ENCODE results near the gene LRIG1. TPM values are rescaled to one million over a fixed set of nuclear protein-coding genes. Genes with fewer than 3 reads are reported as not detected.

LRIG1 gene
- total and polyA plus RNA-seq, 10 of the 15 experiments (the other 5 are each of a cell fraction or from before 2014, with no cell fraction given), result 0.84 to 16.4 (median 8.1) TPM

GRCh38 chr3:66407611-66408218 is 93.1 kb downstream of the LRIG1 start (continued):
- TF ChIP-seq EZH2 (IDR thresholded peaks at IDR 0.05; ENCODE audit: borderline replicate concordance, control insufficient read depth, low read depth, low read length) (no peak), TAF1 (IDR thresholded peaks at IDR 0.05; ENCODE audit: borderline replicate concordance, low read depth, low read length) (no peak), SP1 (IDR thresholded peaks at IDR 0.05; ENCODE audit: low read depth, low read length) (no peak), BRCA1 (IDR thresholded peaks at IDR 0.05; ENCODE audit: low read depth, low read length) (no peak), GATAD2B (conservative IDR thresholded peaks at IDR 0.05; ENCODE audit: low read depth) (no peak), CHD4 (IDR thresholded peaks at IDR 0.05) (no peak)

DNA sequence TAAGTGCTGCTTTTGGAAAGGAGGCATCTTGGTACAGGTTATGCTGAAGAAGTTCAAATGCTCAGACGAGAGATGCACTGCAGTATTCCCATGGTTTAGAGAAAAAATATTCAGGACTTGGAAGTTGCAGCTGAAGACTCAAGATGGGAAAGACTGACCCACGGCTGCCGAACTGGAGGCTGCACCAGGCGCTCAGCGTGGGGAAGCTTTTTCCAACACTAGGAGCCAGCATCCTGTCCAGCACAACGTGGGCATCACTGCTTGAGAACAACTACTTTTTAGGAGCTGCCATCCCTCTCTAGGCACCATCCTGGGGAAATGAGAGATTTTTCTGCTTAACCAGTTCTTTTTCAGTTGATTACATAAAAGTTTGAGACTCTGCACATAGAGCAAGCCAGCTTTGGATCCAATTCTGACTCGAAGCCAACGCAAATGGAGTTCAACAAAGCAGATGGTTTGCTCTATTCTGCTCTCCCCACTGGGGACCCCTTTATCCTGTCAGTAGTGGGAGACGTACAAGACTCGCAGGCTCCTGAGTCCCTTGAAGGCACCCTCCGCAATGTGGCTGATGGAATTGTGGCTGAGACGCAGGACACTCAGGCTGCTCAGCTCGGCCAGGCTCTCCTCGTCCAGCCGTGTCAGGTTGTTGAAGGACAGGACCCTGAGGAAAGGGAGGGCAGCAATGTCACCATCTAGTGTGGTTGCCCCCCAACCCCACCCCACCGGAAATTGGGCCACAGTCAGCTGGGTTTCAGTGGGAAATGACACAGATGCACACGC is 93.8 kb downstream of the LRIG1 start:
- H4K20me1 ChIP-seq (ENCODE audit: control insufficient read depth, insufficient read depth), result no peaks in the 10 kb centered on the region
- ChIA-PET RAD21 (ENCODE audit: unreplicated experiment) (interaction anchor here (0.8 to 3.3 kb wide), 10 partner anchors 13 to 415 kb away, joined by 3 to 23 read pairs (median 4); no protein-coding TSS in a partner anchor), SMC1A (ENCODE audit: uncharacterized antibody, unreplicated experiment) (interaction anchor here (1.0 to 5.3 kb wide), 12 partner anchors 13 to 415 kb away, joined by 3 to 29 read pairs (median 8); no protein-coding TSS in a partner anchor), CTCF (interaction anchor here (0.7 to 10.7 kb wide), 30 partner anchors 9 to 422 kb away, joined by 3 to 149 read pairs (median 5); no protein-coding TSS in a partner anchor), POLR2A (no interaction called here)
- FAIRE-seq, result no peak
- no TSS peak for BruUV-seq (replicated peaks)
- 67% methylated on average over 17 of the region's 17 CpGs for WGBS (ENCODE audit: insufficient coverage, insufficient replicate concordance, low lambda C conversion rate, missing lambda C conversion rate)
- ATAC-seq, result no peak
- H3K9ac ChIP-seq (ENCODE audit: control insufficient read depth, insufficient read depth, low read length), result no peak overlapping the region
- H3K4me3 ChIP-seq, result no peak overlapping the region
- H3K4me2 ChIP-seq (ENCODE audit: control insufficient read depth, insufficient read depth), result no peak overlapping the region
- no peaks in the 10 kb centered on the region for H3K4me1 ChIP-seq (ENCODE audit: control insufficient read depth, insufficient read depth, low read length)
- no peak overlapping the region for H2AFZ ChIP-seq (ENCODE audit: control insufficient read depth, low read depth, low read length)
- no peaks in the 10 kb centered on the region; a peak in 1 of 4 replicates for H3K36me3 ChIP-seq (ENCODE audit: control insufficient read depth in 2 of 2, insufficient read depth in 2 of 2, low read length in 1 of 2)
- H3K27me3 ChIP-seq (replicated peaks in 1 of 2; ENCODE audit: control insufficient read depth in 2 of 2, insufficient read depth in 2 of 2, low read length in 1 of 2), result no peaks in the 10 kb centered on the region; a peak in 1 of 4 replicates
- in situ Hi-C loops (cut with MboI) (loop anchor here (5.0 kb wide), 1 partner anchor 410 kb away; no protein-coding TSS in a partner anchor), intact Hi-C loops (cut with micrococcal nuclease; ENCODE audit: unreplicated experiment) (loop anchor here (1.0 to 5.0 kb wide), 2 partner anchors 130 to 409 kb away; no protein-coding TSS in a partner anchor)
- H3K9me3 ChIP-seq (replicated peaks; ENCODE audit: control insufficient read depth, insufficient read depth, low read length), result no peaks in the 10 kb centered on the region
- TF ChIP-seq SMAD5 (IDR thresholded peaks at IDR 0.05; ENCODE audit: low read depth) (no peak), SMAD1 (IDR thresholded peaks at IDR 0.05; ENCODE audit: low read depth, partially characterized antibody) (no peak), ZSCAN29 (IDR thresholded peaks at IDR 0.05) (no peak), MYC (IDR thresholded peaks at IDR 0.05; ENCODE audit: insufficient read depth, insufficient read length, insufficient replicate concordance, low read length, severe bottlenecking) (no peak), WRNIP1 (IDR thresholded peaks at IDR 0.05; ENCODE audit: borderline replicate concordance, low read depth, low read length) (no peak), SRF (IDR thresholded peaks at IDR 0.05; ENCODE audit: low read depth in 2 of 2, low read length in 2 of 2) (no peak), JUNB (IDR thresholded peaks at IDR 0.05) (no peak), MEF2A (IDR thresholded peaks at IDR 0.05; ENCODE audit: insufficient read depth, low read depth, low read length) (no peak), EP300 (IDR thresholded peaks at IDR 0.05; ENCODE audit: borderline replicate concordance in 1 of 2, control insufficient read depth in 1 of 2, low read depth in 2 of 2, low read length in 2 of 2) (no peak), ELK1 (IDR thresholded peaks at IDR 0.05; ENCODE audit: low read depth, low read length) (no peak), ZNF207 (IDR thresholded peaks at IDR 0.05; ENCODE audit: borderline replicate concordance) (no peak)
- TF ChIP-seq, protein P1, sequence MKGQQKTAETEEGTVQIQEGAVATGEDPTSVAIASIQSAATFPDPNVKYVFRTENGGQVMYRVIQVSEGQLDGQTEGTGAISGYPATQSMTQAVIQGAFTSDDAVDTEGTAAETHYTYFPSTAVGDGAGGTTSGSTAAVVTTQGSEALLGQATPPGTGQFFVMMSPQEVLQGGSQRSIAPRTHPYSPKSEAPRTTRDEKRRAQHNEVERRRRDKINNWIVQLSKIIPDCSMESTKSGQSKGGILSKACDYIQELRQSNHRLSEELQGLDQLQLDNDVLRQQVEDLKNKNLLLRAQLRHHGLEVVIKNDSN (IDR thresholded peaks at IDR 0.05; ENCODE audit: borderline replicate concordance, extremely low read length, insufficient read depth, low read depth, low read length), result no peak
- no peak overlapping the region for H3K27ac ChIP-seq (ENCODE audit: control insufficient read depth, insufficient read depth)
- DNase-seq (ENCODE audit: low read depth, low spot score), result no peak
- H3K79me2 ChIP-seq (ENCODE audit: control insufficient read depth, insufficient read depth, low read length), result no peaks in the 10 kb centered on the region
